Stimulated activated CD8-positive, alpha-beta memory T cell treated with anti-CD3 and anti-CD28 coated beads, Interleukin-2, amount 100 ng/mL, for 1 hour (primary cell): ENCODE results near the gene PRPF6.
"Not testable (repeated sequence)": the region's sequence is repeated elsewhere in the genome, so short reads cannot be mapped to it uniquely, and the experiment has no call there.

Source experiments
- DNase-seq, 2 donors: peaks; one replicate each; pipeline ENCODE4 v3.0.0-alpha.2; 2020; ENCODE audit warnings: low read depth in 2 of 2

PRPF6 gene

DNA sequence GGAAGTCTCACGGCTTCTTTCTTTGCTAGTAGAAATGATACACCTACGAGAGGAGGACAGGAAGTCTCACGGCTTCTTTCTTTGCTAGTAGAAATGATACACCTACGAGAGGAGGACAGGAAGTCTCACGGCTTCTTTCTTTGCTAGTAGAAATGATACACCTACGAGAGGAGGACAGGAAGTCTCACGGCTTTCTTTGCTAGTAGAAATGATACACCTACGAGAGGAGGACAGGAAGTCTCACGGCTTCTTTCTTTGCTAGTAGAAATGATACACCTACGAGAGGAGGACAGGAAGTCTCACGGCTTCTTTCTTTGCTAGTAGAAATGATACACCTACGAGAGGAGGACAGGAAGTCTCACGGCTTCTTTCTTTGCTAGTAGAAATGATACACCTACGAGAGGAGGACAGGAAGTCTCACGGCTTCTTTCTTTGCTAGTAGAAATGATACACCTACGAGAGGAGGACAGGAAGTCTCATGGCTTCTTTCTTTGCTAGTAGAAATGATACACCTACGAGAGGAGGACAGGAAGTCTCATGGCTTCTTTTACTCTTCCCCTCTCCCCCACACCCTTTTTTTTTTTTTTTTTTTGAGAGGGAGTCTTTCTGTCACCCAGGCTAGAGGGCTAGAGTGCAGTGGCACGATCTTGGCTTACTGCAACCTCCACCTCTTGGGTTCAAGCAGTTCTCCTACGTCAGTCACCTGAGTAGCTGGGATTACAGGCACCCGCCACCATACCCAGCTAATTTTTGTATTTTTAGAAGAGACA is 31.6 kb downstream of the PRPF6 start:
- not testable (repeated sequence) for DNase-seq

DNA sequence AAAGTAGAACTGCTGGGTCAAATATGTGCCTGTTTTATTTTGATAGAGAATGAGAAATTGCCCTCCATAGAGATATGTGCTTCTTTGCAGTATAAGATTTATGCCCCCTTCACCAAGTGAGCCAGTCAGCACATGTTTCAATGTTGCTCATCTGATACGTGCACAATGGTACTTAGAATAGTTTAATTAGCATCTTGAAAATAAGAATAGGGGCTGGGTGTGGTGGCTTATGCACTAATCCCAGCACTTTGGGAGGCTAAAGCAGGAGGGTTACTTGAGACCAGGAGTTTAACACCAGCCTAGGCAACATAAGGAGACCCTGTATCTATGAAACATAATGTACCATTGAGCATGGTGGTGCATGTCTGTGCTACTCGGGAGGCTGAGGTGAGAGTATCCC is 34.7 kb downstream of the PRPF6 start:
- no peak for DNase-seq

DNA sequence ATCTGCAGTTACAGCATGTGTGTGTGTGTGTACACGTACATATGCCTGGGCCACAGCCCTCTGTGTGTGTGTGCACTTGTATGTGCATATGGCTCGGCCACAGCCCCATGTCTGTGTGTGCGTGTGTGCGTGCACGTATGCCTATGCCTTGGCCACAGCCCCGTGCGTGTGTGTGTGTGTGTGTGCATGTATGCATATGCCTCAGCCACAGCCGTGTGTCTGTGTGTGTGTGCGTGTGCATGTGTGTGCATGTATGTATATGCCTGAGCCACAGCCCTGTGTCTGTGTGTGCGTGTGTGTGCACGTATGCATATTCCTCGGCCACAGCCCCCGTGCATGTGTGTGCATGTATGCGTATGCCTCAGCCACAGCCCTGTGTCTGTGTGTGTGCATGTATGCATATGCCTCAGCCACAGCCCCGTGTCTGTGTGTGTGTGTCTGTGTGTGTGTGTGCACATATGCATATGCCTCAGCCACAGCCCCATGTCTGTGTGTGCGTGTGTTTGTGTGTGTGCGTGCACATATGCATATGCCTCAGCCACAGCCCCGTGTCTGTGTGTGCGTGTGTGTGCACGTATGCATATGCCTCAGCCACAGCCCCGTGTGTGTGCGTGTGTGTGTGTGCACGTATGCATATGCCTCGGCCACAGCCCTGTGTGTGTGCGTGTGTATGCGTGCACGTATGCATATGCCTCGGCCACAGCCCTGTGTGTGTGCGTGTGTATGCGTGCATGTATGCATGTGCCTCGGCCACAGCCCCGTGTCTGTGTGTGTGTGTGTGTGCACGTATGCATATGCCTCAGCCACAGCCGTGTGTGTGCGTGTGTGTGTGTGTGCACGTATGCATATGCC is 40.4 kb downstream of the PRPF6 start:
- DNase-seq = no peak

DNA sequence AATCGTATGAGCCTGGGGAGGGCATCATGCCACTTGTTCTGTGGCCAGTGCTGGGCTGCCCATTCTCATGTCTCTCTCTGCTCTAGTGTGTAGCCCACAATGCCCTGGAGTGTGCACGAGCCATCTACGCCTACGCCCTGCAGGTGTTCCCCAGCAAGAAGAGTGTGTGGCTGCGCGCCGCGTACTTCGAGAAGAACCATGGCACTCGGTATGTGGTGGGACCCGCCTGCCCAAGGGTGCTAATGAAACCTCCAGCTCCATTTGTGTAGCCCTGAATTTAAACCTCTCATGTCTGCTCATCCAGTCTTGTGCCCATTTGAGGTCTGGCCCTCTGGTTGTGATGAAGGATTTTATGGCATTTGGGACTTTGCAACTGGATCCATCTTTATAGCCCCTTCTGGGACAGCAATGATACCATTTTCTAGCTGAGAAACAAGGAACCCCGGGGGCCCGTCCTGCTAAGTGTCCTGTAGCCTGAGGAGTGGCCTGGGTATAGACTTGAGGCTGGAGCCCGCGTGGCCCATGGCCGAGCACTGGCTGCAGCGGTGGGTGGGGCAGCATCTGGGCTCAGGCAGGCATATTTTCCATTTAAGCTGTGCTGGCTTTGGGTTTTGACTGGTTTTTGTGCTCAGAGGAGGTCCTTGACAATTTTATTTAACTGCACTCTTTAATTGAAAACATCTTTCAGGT is 41.9 kb downstream of the PRPF6 start:
- DNase-seq = no peak

DNA sequence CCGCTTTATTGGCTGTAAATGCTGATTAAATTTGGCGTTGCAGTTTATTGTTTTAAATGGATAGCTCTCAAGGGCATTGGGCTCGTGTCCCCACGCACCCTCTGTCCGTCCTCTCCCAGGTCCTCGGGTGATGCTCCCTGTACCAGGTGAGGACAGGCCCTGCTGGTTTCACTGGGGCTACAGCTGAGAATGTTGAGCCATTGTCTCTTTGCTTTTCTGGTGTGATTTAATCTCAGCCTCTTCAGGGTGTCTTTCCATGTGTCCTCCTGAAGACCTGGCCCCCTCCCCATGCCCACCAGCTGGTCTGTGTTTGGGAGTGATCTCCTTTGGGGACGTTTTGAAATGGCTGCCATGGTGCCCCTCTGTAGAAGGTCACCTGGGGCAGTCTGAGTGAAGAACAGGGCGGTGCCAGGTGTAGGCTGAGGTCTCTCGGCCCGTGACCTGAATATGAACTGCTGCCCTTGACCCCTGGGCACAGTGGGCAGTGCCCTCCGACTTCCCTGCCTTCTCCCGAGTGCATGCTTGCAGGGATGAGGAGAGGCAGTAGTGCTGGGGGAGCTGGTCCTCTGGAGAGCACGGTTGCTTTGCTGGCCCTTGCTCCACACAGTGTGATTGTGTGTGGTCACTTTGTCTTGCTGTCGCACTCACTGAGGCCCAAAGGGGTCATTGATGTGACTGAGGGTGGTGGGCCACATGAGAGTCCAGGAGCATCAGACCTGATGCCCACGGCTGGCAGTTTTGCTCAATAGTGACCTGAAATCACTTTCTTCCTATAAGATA is 42.6 kb downstream of the PRPF6 start:
- DNase-seq = no peak

DNA sequence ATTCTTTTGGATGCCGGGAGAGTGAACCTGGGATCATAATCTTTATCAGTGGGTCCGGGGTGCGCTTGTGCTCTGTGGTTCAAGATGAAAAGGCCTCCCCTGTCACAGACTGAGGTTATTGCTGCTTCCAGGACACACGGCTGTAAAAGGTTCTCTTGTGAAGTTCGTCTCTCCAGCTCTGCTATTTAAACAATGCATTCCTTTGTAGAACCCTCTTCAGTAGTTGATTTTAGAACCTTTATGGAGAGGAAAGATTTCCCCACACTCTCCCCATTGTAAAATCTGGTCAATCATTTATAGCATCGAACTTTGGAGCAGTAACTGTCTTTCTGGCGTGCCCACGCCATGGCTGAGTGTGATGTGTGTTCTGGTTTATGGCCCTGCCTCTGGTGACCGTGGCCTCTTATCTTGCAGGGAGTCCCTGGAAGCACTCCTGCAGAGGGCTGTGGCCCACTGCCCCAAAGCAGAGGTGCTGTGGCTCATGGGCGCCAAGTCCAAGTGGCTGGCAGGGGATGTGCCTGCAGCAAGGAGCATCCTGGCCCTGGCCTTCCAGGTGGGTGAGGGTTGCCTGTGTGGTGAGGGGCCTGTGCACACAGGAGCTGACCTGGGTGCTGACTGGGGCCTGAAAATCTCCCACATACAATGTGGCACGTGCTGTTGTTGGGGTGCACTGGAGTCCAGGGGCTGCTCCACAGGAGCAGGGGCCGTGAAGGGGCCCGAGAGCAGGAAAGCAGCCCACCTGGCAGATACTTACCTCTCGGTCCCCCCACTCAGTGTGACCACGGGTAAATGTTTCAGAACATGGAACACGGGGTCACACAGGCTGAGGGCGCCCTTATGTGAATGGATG is 43.4 kb downstream of the PRPF6 start:
- no peak for DNase-seq

DNA sequence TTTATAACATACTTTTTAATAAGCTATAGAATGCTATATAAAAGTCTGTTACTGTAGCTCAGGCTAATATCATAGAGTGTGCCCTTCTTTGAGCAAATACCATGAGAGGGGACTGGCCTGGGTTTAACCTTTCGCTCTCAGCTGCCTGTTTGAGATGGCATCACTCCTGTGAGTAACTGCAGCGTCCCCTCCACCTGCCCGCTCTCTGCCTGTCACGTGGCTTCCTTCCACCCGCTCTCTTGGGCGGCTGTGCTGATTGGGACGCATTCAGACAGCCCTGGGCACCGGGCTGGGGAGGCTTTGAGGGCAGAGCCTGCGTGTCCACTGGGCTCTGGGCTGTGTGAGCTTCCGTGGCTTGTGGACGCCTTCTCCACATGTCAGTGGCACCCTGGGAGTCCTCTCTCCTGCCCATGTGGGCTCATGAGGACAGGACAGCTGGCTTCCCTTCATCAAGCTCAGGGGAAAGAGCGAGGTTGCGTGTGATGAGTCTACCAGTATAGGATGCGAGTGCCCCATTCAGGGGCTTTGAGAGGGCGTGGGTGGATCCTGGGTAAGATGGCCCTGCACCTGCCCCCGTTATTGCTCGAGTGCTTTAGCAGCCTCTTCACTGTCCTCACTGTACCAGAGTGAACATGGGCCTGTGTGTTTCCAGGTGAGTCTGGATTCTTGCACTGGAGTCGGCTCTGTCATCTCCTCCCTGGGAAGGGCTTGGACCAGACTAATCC is 44.3 kb downstream of the PRPF6 start:
- no peak for DNase-seq

DNA sequence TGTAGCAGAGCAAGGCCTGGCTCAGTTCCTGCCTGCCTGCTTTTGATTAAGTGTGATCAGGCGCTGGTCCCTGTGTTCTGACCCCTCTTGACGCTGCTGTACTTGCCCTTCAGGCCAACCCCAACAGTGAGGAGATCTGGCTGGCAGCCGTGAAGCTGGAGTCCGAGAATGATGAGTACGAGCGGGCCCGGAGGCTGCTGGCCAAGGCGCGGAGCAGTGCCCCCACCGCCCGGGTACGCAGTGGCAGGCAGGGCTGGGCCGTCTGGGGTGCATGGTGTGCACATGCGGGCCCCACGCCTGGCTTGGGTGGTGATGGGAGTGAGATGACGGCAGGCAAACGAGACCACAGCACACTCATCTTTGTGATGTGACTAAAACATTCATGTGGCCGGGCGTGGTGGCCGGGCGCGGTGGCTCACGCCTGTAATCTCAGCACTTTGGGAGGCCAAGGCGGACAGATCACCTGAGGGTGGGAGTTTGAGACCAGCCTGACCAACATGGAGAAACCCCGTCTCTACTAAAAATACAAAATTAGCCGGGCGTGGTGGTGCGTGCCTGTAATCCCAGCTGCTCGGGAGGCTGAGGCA is 45.0 kb downstream of the PRPF6 start:
- DNase-seq = no peak

DNA sequence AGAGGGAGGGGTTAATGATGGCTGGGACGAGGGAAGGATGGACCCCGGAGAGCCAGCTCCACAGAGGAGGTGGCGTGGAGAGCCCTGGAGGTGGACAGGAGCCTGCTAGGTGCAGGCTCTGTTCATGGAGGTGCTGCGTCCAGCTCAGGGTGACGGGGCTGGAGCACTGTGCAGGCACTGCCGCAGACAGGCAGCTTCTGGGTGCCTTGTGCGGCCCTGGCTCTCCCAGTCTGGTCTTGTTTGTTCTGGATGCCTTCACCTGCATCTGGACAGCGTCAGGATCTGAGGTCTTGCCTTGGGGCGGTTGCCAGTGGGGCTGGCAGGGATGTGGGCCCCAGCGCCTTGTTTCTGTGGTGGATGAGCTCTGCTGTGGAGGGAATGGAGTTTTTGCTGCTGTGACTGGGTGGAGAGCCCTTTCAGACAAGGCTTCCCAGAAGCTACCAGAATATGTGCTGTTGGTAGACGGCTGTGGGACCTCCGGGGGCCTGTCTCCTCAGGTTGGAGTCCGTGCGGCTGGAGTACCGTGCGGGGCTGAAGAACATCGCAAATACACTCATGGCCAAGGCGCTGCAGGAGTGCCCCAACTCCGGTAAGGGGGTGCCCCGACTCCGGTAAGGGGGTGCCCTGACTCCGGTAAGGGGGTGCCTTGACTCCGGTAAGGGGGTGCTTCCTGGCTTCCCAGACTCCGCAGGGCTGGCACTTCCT is 47.2 kb downstream of the PRPF6 start:
- no peak for DNase-seq

DNA sequence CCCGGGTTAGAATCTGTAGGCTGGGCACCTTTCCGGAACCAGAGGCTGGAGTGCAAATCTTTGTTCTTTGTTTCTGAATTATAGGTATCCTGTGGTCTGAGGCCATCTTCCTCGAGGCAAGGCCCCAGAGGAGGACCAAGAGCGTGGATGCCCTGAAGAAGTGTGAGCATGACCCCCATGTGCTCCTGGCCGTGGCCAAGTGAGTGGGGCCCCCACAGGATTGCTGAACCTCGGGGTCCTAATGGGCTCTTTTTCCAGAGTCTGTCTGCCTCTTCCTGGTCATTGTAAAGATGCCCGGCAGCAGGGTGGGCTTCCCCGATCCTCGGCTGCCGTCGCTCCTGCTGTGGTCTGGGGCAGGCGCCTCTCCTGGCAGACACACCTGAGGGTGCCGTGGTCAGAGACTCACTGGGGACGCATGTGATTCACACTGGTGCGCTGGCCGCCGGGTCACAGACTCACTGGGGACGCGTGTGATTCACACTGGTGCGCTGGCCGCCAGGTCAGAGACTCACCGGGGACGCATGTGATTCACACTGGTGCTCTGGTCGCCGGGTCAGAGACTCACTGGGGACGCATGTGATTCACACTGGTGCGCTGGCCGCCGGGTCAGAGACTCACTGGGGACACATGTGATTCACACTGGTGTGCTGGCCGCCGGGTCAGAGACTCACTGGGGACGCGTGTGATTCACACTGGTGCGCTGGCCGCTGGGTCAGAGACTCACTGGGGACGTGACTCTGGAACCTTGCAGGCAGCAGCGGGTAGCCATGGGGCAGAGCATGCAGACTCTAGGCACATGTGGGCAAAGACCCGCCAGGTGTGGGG is 48.6 kb downstream of the PRPF6 start:
- no peak for DNase-seq

DNA sequence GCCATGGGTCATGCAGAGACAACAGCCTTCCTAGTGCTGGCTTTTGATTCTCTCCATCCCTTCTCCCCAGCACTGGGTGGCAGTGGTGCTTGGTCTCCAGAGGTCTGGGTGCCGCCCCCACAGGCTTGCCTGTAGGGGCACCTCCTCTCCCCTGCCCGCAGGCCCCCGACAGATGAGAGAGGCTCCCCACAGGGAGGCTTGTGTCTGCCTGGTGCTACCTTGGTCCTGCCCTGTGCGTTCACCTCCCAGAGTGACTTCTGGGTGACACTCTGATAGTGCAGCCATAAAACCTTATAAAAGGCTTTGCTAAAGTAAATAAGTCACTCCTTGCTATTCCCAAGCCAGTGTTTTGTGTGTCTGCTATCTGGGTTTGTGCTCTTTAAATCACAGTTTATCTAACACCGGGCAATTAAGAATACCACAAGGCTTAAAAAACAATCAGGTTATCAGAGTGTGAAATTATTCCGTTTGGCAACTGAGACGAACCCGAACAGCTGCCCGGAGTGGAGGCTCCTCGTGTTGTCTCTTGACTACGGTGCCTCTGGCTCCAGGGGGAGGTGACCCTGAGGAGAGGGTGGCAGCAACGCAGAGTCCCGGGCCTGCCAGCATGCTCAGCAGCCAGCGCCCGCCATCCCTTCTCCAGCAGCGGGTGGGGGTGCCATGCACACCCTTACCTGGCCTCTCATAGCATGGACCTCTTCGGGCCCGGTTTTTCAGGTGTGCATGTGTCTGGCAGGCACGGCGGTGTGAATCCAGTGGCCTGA is 49.6 kb downstream of the PRPF6 start:
- DNase-seq = no peak

DNA sequence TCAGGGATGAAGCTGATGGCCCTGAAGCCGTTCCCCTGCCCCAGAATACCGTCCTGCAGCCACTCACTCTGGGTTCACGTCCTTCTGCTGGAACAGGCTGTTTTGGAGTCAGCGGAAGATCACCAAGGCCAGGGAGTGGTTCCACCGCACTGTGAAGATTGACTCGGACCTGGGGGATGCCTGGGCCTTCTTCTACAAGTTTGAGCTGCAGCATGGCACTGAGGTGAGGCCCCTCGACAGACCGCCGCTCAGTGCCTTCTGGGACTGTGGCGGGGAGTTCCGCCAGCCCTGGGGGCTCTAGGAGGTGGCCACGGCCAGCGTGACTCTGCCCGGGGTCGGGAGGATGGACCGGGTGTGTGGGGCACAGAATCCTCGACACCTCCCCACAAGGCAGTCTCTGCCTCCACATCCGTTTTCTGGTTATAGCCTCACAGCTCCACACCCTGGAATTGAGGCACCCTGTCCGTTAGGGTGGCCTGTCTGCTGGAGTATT is 50.9 kb downstream of the PRPF6 start:
- DNase-seq = no peak

DNA sequence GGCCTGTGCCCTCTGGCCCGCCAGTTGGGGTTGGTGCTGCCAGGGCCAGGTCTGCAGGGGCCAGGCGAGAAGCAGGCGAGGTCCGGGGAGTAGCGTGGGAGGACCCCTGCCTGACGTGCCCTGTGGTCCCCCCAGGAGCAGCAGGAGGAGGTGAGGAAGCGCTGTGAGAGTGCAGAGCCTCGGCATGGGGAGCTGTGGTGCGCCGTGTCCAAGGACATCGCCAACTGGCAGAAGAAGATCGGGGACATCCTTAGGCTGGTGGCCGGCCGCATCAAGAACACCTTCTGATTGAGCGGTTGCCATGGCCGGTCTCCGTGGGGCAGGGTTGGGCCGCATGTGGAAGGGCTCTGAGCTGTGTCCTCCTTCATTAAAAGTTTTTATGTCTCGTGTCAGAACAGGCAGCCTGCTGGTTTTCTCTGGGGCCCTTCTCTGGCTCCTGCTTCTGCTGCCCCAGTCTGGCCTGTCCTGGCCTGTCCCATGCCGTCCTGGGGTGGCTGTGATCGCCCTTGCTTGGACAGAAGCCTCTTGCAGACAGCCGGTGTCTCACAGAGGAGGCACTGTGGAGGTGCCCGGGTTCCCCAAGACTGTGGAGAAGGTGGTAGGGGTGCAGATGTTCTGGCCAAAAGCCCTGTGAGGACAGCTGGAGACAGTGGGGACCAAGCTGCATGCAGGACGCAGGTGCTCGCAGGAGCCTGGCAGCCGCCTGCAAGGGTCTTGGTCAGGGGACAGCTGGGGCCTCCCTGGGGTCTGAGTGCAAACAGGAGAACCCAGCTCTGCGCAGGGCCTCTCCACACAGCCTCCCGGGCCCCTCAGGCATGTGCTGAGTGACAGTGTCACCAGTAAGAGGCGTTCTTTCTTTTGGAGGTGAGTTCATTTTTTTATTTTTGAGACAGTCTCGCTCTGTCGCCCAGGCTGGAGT is 52.0 kb downstream of the PRPF6 start:
- DNase-seq = no peak

DNA sequence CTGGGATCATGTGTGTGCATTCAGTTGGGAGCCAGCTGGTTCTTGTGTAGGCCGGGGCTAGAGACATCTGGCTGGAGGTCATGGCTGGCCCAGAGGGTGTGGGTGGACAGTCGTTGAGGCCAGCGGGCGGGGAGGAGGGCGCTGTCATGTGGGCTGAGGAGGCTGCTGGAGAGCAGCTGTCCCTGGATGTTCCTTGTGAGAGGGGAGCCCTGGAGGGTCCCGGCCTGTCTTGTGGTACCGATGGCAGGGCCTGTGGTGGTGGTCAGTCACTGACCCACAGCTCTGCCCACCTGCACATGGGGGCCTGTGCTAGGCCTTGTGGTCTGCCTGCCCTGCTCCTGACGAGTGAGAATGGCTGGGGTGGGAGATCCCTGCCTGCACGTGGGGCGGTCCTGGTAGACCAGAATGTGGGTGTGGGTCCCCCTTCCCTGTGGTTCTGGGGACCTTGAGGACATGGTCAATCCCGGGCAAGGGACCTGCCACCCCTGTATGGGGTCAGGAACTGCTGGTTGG is 53.1 kb downstream of the PRPF6 start:
- no peak for DNase-seq

DNA sequence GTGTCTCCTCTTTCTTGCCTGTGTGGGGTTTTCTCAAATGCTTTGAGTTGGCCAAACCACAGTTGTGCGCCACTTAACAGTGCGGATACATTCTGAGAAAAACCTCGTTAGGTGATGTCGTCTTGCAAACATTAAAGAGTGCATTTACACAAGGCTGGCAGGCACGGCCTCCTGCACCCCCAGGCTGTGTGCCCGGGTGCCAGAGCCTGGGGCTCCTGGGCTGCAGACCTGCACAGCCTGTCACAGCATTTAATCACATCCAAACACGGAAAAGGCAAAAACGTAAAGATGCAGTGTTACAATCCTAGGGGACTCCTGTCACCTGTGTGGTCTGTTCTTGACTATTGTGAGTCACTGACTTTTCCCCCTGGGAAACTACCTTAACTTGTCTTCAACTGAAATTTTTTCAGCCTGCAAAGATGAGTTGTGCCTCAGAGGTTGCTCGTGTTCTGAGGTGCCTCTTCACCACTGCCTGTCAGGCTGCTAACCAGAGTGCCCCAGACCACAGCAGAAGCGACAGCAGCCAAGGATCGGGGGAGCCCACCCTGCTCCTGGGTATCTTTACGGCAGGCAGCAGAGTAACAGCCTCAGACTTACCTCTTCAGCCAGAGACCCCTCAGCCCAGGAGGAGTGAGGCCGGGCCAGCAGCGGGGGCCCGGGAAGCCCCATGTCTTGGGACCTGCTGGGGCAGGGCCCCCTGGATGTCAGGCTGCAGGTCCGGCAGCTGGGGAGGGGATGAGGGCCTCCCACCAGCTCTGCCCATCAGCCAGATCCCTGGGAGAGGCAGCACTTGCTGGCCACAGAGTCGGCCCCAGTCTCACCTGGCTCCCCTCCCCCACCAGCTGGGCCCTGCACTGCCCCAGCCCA is 54.4 kb downstream of the PRPF6 start:
- DNase-seq = no peak
